GM19328 (cell line): ENCODE results near the gene LIPM.
A peak's percentile ranks its signal among the peaks of the same experiment; 100 is the strongest.

Experiments used
- ATAC-seq: cut with Tn5 transposase; IDR thresholded peaks from one replicate; pipeline ENCODE4 v1.9.1; 2021; ENCODE audit warnings: mild to moderate bottlenecking, moderate library complexity; ENCODE audit not compliant: unreplicated experiment

Gene LIPM

DNA sequence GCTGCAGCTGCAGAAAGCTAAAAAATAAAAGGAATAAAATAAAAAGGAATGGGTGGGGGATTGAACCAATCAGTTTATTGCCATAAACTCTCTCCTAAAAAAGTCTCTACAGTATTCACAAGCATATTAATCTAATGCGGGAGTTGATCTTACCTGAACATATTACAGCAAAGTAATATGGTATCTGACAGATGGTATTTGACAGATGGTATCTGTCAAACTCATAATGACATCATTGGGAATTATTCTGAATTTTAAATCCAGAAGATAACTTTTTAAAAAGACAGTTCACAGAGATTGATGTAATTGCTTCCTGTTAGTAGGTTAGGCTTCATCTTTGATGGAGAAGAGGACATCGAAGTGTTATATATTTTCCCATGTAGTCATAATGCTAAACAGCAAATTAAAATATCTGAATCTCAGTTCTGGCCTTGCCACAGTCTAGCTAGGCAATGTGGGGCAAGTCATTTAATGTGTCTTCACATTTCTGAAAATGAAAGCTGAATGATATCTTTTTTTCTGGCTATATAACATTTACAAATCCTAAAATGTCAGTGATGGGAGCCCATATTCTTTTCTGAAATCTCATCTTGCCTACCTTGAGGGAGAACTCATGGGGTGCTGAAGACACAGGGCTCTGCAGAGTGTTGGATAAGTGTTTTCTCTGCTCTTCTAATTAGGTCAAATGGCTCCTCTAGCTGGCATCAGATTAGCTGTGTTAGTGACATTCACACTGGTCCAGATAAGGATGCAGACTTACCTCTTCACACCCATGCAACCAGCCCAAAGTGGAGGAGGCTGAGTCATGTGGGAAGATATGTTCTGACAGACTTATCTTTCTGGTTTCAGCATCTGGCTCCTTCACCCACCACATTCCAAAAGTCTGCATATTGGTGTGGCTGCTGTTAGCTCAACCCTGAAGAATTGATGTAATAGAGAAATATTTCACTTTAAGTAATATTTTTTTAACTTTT is 2.1 kb upstream of the LIPM start:
- ATAC-seq, result no peak

- ATAC-seq, result no peak
Observed at GRCh38 chr10:88803641-88804040, 1.1 kb downstream of the LIPM start.

DNA sequence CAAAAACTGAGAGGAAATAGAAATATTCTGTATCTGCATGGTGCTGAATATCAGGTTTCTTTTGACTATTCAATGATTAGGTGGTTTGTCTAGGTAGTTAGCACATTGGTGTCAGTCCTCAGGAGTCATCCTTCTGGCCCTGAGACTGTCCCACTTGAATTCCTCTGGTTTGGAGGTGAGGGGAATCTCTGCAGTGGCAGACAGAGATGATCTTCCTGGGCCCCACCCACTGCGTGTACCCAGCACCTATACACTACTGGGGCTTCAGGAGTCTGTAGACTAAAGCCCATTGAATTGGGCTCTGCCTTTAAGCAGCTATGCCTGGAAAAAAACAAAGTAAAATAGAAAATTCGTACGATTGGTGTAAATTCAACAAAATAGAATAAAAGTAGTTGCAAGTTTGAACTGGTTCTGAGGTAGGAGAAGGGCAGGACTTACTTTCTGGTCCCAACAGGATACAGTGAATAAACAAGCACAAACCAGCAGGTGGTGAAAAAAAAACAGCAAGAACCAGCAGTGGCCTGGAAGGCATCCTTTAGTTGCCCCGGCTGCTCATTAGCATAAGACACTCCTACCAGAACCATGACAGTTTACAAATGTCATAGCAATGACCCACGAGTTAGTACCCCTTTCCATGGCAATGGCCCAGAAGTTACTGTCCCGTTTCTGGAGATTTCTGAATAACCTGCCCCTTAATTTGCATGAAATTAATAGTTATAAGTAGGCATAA is 1.7 kb downstream of the LIPM start:
- ATAC-seq, result no peak

- ATAC-seq, result no peak
Observed at GRCh38 chr10:88805361-88805760, 2.8 kb downstream of the LIPM start.

GRCh38 chr10:88805924-88806323 is 3.4 kb downstream of the LIPM start:
- no peak for ATAC-seq

DNA sequence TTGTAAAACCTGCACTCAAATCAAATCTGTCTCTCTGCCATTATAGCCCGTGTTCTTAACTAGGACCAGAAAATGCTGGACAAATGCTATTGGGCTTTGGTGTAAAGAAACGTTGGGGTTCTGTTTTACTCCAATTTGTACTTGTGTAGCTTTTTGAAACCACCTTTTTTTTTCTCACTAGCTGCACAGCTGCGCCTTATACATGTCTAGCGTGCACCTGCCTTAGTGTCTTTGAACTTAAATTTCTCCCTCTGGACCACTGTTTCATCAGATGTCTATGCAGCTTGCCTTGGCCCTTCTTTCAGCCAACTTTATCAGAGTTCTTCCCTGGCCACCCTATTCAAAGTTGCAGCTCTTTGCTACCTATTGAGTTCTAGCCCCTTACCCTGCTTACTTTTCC is 7.1 kb downstream of the LIPM start:
- no peak for ATAC-seq

GRCh38 chr10:88810196-88810961 is 7.8 kb downstream of the LIPM start:
- ATAC-seq, result no peak

DNA sequence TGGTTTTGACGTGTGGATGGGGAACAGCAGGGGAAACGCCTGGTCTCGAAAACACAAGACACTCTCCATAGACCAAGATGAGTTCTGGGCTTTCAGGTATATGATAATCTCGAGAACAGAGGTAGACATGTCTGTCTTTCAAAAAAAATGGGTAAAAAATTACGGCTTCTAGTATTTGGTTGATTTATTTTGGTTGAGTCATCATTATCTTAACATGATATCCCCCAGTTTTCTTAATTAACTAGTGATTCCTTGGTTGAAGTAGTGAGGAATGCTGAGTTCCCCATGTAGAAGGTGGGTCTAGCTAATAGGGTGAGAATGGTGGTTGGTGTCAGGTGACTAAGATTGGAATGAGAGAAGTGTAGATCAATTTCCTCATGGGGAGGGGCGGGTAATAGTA is 10.7 kb downstream of the LIPM start:
- ATAC-seq, result no peak

- ATAC-seq, result no peak
Observed at GRCh38 chr10:88819290-88819689, 16.8 kb downstream of the LIPM start.

DNA sequence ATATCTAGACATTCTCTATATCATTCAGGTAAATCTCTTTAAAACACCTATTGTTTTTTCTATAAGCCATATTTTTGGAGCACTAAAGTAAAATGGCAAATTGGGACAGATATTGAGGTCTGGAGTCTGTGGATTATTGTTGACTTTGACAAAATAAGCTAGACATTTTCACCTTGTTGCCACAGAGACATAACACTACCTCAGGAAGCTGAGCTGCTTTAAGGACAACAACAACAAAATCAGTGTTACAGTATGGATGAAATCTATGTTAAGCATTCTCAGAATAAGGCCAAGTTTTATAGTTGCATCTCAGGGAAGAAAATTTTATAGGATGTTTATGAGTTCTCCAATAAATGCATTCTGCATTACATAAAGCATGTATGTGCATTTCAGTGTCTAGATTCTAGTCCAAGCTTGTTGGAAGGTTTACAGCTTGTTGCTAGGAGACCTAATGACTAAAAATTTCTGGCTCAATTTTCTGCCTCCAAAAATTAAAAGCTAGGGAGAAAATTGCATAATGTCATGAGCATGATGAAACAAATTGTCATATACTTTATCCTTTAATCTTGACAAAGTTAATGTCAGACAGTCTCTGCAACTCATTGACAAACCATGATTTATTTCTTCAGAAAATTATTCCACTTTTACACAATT is 18.3 kb downstream of the LIPM start:
- ATAC-seq, result no peak

GRCh38 chr10:88826388-88826787 is 23.9 kb downstream of the LIPM start:
- ATAC-seq, result no peak

DNA sequence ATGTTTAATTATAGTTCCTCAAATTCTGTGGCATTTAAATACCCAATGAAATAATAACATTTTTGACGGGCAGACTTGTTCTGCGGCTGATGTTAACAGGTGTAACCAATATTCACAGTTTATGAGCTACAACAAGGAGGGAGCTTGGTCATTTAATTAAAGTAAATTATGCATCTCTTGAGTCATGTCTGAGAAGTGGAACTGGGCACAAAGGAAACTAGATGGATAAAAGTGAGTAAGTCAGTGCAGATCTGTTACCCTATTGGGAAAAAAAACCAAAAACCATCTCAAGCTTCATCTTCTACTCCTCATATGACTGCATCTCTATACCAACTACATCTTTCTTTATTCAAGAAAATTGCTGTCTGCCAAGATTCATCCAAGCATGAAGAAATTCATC is 25.1 kb downstream of the LIPM start:
- ATAC-seq, result no peak

DNA sequence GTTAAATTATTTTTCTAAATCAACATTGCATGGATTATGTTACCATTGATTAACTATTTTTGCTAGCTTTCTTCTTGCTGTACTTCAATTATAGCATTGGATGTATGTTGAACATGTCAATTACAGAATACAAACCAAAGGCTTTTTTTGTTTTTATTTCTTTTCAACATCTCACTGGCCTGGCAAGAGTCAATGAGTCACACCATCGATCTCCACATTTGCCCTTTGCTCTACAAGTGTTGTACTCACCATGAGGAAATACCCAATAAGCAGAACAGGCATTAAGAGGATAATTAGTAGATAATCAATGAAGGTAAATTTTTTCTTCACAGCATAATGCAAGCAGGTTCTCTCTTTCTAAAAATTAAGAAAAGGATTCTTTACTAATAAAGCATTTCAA is 25.8 kb downstream of the LIPM start:
- ATAC-seq, result no peak

GRCh38 chr10:88830643-88831268 is 28.2 kb downstream of the LIPM start:
- ATAC-seq, result no peak

- no peak for ATAC-seq
Observed at GRCh38 chr10:88831709-88832108, 29.2 kb downstream of the LIPM start.

GRCh38 chr10:88832376-88832775 is 29.8 kb downstream of the LIPM start:
- no peak for ATAC-seq

DNA sequence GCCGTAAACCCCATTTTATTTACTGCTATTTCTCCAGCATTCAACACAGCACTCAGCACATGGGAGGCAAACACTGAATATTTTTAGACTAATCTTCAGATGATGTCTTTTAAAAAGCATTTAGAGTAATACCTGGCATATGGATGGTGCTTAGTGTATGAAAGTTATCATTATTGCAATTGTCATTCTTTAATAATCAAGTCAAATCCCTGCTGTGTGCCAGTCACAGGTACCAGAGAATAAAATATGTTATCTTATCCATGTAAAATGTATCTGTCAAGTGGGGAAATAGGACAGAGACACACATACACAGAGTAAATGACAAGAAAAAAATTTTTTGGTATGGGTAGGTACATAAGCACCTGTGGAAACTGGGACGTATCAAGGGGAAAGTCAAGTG is 30.6 kb downstream of the LIPM start:
- ATAC-seq, result no peak

DNA sequence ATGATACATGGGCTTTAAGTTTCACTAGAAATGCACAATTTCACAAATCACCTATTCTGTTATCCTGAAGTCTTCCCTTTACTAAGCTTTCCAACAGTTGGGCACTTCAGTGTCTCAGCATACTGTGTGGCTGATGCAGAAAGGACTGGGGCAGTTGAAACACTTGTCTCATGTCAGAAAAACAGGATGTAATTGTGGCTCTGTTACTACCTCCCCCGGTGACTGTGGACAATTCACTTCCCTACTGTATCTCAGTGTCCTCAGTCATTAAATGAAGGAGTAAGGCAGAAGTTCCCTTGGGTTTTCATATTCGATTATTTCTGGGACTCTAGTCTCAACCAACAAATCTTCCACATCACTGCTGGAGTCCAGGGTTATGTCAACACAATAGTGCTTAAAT is 31.2 kb downstream of the LIPM start:
- ATAC-seq, result no peak

DNA sequence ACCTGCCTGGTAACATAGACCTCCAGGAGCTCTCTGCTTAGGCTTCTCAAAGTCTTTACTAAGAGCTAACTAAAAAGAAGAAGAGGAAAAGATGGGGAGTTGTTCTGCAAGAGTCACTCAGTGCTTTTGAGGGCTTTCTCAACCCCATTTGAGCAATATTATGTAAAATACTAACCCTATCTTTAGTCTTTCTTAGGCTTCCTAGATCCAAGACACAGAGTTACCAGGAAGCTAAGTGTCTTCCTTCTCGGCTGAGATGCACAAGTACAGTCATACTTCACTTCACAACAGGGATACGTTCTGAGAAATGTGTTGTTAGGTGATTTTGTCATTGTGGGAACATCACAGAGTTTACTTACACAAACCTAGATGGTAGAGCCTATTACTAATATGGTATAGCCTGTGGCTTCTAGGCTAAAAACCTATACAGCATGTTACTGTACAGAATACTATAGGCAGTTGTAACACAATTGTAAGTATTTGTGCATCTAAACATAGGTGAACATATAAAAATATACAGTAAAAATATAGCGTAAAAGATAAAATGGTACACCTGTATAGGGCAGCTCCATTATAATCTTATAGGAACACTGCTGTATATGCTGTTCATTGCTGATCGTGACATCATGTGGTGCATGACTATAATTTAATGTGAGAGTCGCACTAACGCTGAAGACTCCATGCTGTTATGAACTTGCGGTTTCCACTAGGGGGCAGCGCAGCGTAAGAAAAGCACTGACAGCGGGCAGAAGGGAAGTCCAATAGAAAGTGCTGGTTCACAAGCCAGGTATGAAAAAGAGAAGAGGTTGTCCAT is 32.8 kb downstream of the LIPM start:
- ATAC-seq, result peak; percentile 81

DNA sequence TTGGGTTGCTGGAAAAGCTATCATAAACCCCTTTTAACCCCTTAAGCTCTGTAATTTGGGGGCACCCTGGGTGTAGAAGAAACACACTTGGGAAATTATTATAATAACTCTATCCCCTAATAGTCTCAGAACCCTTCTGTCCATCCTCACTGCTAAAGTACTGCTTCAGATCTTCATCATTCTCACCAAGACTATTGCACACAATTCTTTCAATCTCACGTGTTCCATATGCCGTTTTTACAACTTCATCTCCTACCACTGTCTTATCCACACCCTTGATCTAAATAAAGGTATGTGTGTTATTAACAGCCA is 33.3 kb downstream of the LIPM start:
- ATAC-seq, result peak; percentile 11
